ENCODE data around the gene ATP4B.

GRCh38 chr13:113605866-113606438 lies 52.0 kb downstream of the ATP4B start:
- TF ChIP-seq POLR2A (IDR thresholded peaks at IDR 0.05; ENCODE audit: low read length) (no peak), GATA1 (IDR thresholded peaks at IDR 0.05; ENCODE audit: low read depth, low read length) (no peak)
